Fibroblast of villous mesenchyme (primary cell): ENCODE data around the gene UBAC1. TPM values are rescaled to one million over a fixed set of nuclear protein-coding genes. Genes with fewer than 3 reads are reported as not detected.
"Not testable (repeated sequence)": the region's sequence is repeated elsewhere in the genome, so short reads cannot be mapped to it uniquely, and the experiment has no call there.

Source experiments
- DNase-seq: peaks from one replicate; pipeline ENCODE4 v3.0.0-alpha.2; 2010; ENCODE audit warnings: low read depth
- H3K4me3 ChIP-seq: 2 replicates; pipeline ENCODE4 v1.5.1; 2011; ENCODE audit warnings: low read depth, mild to moderate bottlenecking, low read length
- CTCF ChIP-seq: IDR thresholded peaks from 2 replicates; pipeline ENCODE4 v1.5.1; 2012; ENCODE audit warnings: low read depth, mild to moderate bottlenecking, low read length; ENCODE audit not compliant: insufficient read depth
- total RNA-seq: library from RNA; depleted of rRNA; stranded (reverse); fragments of >200 nt; gene quantifications from 2 replicates; pipeline ENCODE4 v1.2.3, GENCODE V29; 2012

The UBAC1 gene
- total RNA-seq, 1 donor: 27.6 TPM

- no peak for DNase-seq
- H3K4me3 ChIP-seq: no peak overlapping the region
- no peak for TF ChIP-seq CTCF
These were observed 10.7 kb upstream of the UBAC1 start for GRCh38 chr9:135971892-135972291.

- TF ChIP-seq CTCF: no peak
- no peak for DNase-seq
- no peak overlapping the region for H3K4me3 ChIP-seq
These were observed 10.1 kb upstream of the UBAC1 start for GRCh38 chr9:135971111-135971766.

GRCh38 chr9:135970128-135970815 lies 9.1 kb upstream of the UBAC1 start:
- DNase-seq: no peak
- H3K4me3 ChIP-seq: no peak overlapping the region
- TF ChIP-seq CTCF: no peak

GRCh38 chr9:135969064-135969683 lies 8.0 kb upstream of the UBAC1 start:
- no peak overlapping the region for H3K4me3 ChIP-seq
- DNase-seq: peak; percentile 34
- TF ChIP-seq CTCF: no peak

- no peak for TF ChIP-seq CTCF
- no peak for DNase-seq
- no peak overlapping the region for H3K4me3 ChIP-seq
These were observed 7.4 kb upstream of the UBAC1 start for GRCh38 chr9:135968601-135969000.

- TF ChIP-seq CTCF: no peak
- no peak for DNase-seq
- H3K4me3 ChIP-seq: no peak overlapping the region
These were observed 6.9 kb upstream of the UBAC1 start for GRCh38 chr9:135968083-135968476.

GRCh38 chr9:135966916-135967260 lies 5.7 kb upstream of the UBAC1 start:
- H3K4me3 ChIP-seq, DNase-seq: not testable (repeated sequence)
